Psoas muscle (tissue), 8 donors: Measurements from ENCODE around the gene TMEM80. TPM values are rescaled to one million over a fixed set of nuclear protein-coding genes. Genes with fewer than 3 reads are reported as not detected.

ENCODE experiments used
- ATAC-seq, 4 donors: fragments of 200-7000 bp; cut with Tn5 transposase; one replicate each; pipeline ENCODE4 v1.9.1; 2020; ENCODE audit warnings: moderate library complexity in 3 of 4, mild to moderate bottlenecking in 2 of 4
- DNase-seq, 2 donors: peaks; one replicate each; pipeline ENCODE4 v3.0.0-alpha.2; 2020
- H3K27ac ChIP-seq: fragments of 200-600 bp; one replicate; pipeline ENCODE4 v1.8.0; 2022
- H3K27me3 ChIP-seq, 3 donors: fragments of 200-600 bp in 1 of 3; one replicate each; pipeline versions ENCODE4 v1.6.1 to v1.8.0; 2013 to 2022; ENCODE audit warnings: low read length in 2 of 3, mild to moderate bottlenecking in 2 of 3, moderate library complexity in 1 of 3; ENCODE audit not compliant: insufficient read depth in 3 of 3
- H3K36me3 ChIP-seq, 2 donors: fragments of 200-600 bp in 1 of 2; one replicate each; pipeline versions ENCODE4 v1.6.1 to v1.8.0; 2013 to 2022; ENCODE audit warnings: low read depth in 1 of 2, mild to moderate bottlenecking in 1 of 2, moderate library complexity in 1 of 2; ENCODE audit not compliant: insufficient read depth in 1 of 2
- H3K4me1 ChIP-seq: fragments of 200-600 bp; one replicate; pipeline ENCODE4 v1.8.0; 2022
- H3K4me3 ChIP-seq: fragments of 200-600 bp; one replicate; pipeline ENCODE4 v1.8.0; 2022; ENCODE audit warnings: mild to moderate bottlenecking
- H3K9me3 ChIP-seq: fragments of 200-600 bp; one replicate; pipeline ENCODE4 v1.8.0; 2022
- WGBS, 3 donors: extraction: QIAGEN DNeasy Blood & Tissue Kit; methylation state at CpG; one replicate each; pipeline versions ENCODE4 v1.1.6 to v1.1.7; 2013; 5-methylcytosine and 5-hydroxymethylcytosine counted together
- intact Hi-C, 2 donors: fragments of 100-400 bp; cut with DNase I; formaldehyde crosslinking; loops; one replicate each; pipeline versions ENCODE4 v1.11.0 to v1.14.2; 2022
- polyA plus RNA-seq, 3 donors: library from polyadenylated mRNA; stranded (reverse); fragments of 200-250 nt; gene quantifications; one replicate each; pipeline ENCODE4 v1.2.3, GENCODE V29; 2013
- total RNA-seq, 4 donors: library from RNA; stranded (reverse); fragmentation: NEBNext Ultra II Directional in 2 of 4; extraction: Animal tissue kit (Norgen Biotek cat#: 25700) in 2 of 4; gene quantifications; one replicate each; pipeline versions ENCODE4 v1.2.1 to v1.2.4, GENCODE V29; 2021 to 2023
- TF ChIP-seq, protein P1 (sequence below): fragments of 200-600 bp; IDR thresholded peaks from one replicate; pipeline ENCODE4 v1.8.0; 2022; ENCODE audit warnings: antibody characterized with exemption
- donor health status: healthy with polysubstance abuse.
- donor health status: DM: no; HTN: no; CAD: no; lungs with moderate emphysema.
- donor health status: Bipolar disorder and iron deficiency.
- donor health status: healthy.
- donor health status: DM: yes; HTN: yes; CAD: no.
- donor health status: DM: no; HTN: no; CAD: no.
- donor health status: DM: no; HTN: no; CAD: no.
- donor health status: DM: yes; HTN: yes; CAD: no.

TMEM80 gene
- total and polyA plus RNA-seq, 7 donors, result 5.9 to 16.3 (median 10.1) TPM

- Histone ChIP-seq H3K27ac (peak overlapping the region; percentile 66), H3K36me3 (peaks cover 4 to 24% of the 10 kb centered on the region in 2 donors), H3K4me3 (peak overlapping the region; percentile 95), H3K27me3 (no peaks in the 10 kb centered on the region), H3K9me3 (no peaks in the 10 kb centered on the region), H3K4me1 (peaks cover 25% of the 10 kb centered on the region)
- DNase-seq (no peak), ATAC-seq (no peak)
- intact Hi-C loops, result loop anchor here in 1 of 2 donors (10.0 kb wide), 1 partner anchor 118 kb away; the partner anchor contains the start of gene PHRF1
- WGBS, 3 donors, result 74 to 82% (median 80%) methylated on average over 21 to 23 of the region's 23 CpGs
- TF ChIP-seq, protein P1, sequence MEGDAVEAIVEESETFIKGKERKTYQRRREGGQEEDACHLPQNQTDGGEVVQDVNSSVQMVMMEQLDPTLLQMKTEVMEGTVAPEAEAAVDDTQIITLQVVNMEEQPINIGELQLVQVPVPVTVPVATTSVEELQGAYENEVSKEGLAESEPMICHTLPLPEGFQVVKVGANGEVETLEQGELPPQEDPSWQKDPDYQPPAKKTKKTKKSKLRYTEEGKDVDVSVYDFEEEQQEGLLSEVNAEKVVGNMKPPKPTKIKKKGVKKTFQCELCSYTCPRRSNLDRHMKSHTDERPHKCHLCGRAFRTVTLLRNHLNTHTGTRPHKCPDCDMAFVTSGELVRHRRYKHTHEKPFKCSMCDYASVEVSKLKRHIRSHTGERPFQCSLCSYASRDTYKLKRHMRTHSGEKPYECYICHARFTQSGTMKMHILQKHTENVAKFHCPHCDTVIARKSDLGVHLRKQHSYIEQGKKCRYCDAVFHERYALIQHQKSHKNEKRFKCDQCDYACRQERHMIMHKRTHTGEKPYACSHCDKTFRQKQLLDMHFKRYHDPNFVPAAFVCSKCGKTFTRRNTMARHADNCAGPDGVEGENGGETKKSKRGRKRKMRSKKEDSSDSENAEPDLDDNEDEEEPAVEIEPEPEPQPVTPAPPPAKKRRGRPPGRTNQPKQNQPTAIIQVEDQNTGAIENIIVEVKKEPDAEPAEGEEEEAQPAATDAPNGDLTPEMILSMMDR, result no peak
Measured at GRCh38 chr11:692824-693414, 2.7 kb upstream of the TMEM80 start.

DNA sequence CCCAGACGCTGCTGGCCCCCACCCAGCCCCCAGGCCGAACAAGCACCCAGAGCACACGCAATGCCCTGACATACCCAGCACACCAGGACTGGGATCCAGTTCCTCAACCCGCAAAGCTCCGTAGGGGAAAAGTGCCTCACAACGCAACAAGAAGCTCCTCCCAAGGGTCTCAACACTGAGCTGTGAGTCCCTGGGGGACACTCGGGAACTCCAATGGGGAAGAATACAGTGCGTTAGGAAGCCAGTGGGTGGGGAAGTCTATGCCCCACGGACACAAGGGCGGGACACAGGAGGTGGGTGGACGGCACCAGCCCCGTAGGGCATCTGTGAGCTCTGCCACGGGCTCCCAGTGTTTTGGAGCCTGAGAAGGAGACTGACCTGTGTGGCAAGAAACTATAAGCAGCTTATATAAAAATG, 2.2 kb upstream of the TMEM80 start:
- peak overlapping the region; percentile 66 for H3K27ac ChIP-seq
- WGBS, 3 donors, result 38 to 42% (median 40%) methylated on average over 13 of the region's 13 CpGs
- intact Hi-C loops, result loop anchor here in 1 of 2 donors (10.0 kb wide), 1 partner anchor 119 kb away; the partner anchor contains the start of gene PHRF1
- no peaks in the 10 kb centered on the region for H3K27me3 ChIP-seq
- TF ChIP-seq, protein P1, result no peak
- H3K9me3 ChIP-seq, result no peaks in the 10 kb centered on the region
- H3K4me1 ChIP-seq, result peaks cover 28% of the 10 kb centered on the region
- H3K36me3 ChIP-seq, result peaks cover 4 to 18% of the 10 kb centered on the region in 2 donors
- peak overlapping the region; percentile 95 for H3K4me3 ChIP-seq
- ATAC-seq, result no peak
- DNase-seq, result no peak

DNA sequence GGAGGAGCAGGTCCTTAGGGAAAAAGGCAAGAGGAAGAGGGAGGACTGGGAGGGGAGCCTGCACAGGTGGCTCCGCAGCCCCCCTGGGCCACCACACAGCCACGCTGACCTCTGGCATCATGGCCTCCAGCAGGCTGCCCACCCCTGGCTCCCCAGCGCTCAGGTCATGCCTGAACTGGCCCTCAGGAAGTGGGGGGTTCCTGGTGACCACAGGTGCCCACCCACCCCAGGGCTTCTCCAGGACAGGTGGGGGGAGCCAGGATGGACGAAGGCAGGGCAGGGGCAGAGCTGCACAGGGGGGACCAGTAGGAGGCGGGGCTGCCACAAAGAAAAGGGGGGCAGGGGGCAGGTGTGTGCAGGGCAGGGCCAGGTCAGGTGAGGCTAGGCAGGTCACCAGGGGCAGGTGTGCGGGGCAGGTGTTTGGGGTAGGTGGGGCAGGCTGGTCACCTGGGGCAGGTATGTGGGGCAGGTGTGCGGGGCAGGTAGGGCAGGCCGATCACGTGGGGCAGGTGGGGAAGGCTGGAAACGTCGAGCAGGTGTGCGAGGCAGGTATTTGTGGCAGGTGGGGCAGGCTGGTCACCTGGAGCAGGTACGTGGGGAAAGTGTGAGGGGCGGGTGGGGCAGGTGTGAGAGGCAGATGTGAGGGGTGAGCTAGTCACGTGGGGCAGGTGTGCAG, 1.6 kb upstream of the TMEM80 start:
- Histone ChIP-seq H3K27ac (peak overlapping the region; percentile 66), H3K36me3 (peaks cover 0 to 17% of the 10 kb centered on the region in 2 donors), H3K9me3 (no peaks in the 10 kb centered on the region), H3K27me3 (no peaks in the 10 kb centered on the region), H3K4me3 (peak overlapping the region; percentile 95), H3K4me1 (peaks cover 34% of the 10 kb centered on the region)
- WGBS, 3 donors, result 63 to 65% (median 65%) methylated on average over 12 to 15 of the region's 15 CpGs
- DNase-seq, result no peak
- TF ChIP-seq, protein P1, result no peak
- intact Hi-C loops, result loop anchor here in 1 of 2 donors (10.0 kb wide), 1 partner anchor 119 kb away; the partner anchor contains the start of gene PHRF1
- no peak for ATAC-seq

DNA sequence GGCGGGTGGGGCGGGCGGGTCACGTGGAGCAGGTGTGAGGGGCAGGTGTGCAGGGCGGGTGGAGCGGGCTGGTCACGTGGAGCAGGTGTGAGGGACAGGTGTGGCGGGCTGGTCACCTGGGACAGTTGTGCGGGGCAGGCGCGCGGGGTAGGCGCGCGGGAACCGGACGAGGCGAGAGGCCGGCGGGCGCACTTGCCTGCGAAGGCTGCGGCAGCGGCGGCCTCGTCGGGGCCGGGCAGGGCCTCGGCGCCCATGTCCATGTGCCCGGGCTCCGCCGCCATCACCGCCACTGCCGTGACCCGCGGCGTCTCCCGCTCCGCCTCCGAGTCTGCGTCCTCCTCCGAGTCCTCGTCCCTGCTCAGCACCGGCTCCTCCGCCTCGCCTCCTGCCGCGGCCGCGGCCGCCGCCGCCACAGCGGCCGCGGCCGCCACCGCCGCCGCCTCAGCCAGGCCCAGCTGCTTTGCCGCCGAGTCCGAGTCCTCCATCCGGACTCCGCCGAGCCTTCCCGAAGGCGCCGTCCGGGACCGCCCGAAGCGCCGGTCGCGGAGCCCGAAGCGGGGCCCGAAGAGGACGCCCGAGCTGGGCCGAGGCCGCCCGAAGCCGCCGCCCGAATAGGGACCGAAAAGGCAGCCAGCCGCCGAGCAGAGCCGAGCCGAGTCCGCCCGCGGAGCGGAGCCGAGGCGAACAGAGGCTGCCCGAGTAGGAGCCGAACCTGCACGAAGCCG, 891 bp upstream of the TMEM80 start, which contains the start of gene DEAF1:
DEAF1 (minus strand) TSS at position 660 of the 725 bp plus-strand sequence; CDS start at position 485, 175 bp downstream.
- ATAC-seq, result peak; percentile 87 to 91 (median 88)
- intact Hi-C loops, result loop anchor here in 1 of 2 donors (10.0 kb wide), 1 partner anchor 120 kb away; the partner anchor contains the start of gene PHRF1
- H3K4me1 ChIP-seq, result peaks cover 41% of the 10 kb centered on the region
- no peaks in the 10 kb centered on the region for H3K9me3 ChIP-seq
- H3K4me3 ChIP-seq, result peak within 1 kb of the TSS; percentile 95
- TF ChIP-seq, protein P1, result no peak
- peaks cover 0 to 21% of the 10 kb centered on the region in 2 donors for H3K36me3 ChIP-seq
- 2 to 3% (median 2%) methylated on average over 24 to 103 of the region's 103 CpGs for WGBS, 3 donors
- H3K27me3 ChIP-seq, result no peaks in the 10 kb centered on the region
- DNase-seq, result peak; percentile 99 to 100
- peak within 1 kb of the TSS; percentile 100 for H3K27ac ChIP-seq
